B cell (primary cell): Measurements from ENCODE around the gene TMEM43.

Source experiments
- EZH2 ChIP-seq: IDR thresholded peaks from 2 replicates; pipeline ENCODE4 v1.6.1; 2012; ENCODE audit warnings: borderline replicate concordance, low read depth, mild to moderate bottlenecking, moderate library complexity, low read length; ENCODE audit not compliant: insufficient read depth, poor library complexity, severe bottlenecking
- TF ChIP-seq, protein P1 (sequence below): fragments of 200-600 bp; IDR thresholded peaks from one replicate; pipeline ENCODE4 v1.8.0; 2022; ENCODE audit warnings: antibody characterized with exemption, mild to moderate bottlenecking

DNA sequence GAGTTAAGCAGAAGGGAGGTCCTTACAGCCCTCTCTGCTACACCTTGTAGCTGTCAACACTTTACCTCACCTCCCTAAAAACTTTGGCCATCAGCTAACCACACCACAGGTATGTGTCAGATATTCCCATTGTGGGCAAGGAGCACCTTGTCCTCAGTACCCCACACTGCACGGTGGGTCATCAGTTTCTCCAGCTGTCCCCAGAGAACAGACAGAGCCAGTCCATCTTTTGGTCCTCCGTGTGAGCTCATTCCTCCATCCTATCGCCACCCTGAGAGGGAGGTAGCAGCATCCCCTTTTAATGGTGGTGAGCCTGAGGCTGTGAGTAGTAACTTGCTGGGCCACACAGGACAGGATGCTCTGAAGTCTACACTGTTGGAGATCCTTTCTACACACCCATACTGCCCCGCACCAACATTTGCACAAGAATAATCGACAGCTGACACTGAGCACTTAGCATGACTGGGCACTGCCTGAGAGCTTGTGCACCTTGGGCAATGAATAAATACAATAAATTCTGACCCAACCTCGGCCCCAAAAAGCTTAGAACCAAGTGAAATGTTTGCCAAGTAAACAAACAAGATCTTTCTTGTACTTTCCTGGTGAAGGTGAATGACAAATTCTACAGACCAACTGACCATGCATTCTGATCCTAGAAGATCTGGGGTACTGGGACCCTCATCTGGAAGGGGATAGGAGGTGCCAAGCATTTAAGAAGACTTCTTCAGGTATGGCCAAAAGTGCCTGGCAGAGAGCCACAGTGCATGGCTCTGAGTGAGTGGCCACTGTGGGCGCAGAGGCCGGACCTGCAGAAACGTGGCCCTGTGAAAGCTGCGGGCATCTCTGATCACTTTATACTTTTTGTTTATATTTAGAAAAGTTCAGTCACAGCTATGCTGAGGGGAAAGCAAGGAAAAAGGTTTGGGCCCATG is 7.1 kb upstream of the TMEM43 start:
- TF ChIP-seq, protein P1, sequence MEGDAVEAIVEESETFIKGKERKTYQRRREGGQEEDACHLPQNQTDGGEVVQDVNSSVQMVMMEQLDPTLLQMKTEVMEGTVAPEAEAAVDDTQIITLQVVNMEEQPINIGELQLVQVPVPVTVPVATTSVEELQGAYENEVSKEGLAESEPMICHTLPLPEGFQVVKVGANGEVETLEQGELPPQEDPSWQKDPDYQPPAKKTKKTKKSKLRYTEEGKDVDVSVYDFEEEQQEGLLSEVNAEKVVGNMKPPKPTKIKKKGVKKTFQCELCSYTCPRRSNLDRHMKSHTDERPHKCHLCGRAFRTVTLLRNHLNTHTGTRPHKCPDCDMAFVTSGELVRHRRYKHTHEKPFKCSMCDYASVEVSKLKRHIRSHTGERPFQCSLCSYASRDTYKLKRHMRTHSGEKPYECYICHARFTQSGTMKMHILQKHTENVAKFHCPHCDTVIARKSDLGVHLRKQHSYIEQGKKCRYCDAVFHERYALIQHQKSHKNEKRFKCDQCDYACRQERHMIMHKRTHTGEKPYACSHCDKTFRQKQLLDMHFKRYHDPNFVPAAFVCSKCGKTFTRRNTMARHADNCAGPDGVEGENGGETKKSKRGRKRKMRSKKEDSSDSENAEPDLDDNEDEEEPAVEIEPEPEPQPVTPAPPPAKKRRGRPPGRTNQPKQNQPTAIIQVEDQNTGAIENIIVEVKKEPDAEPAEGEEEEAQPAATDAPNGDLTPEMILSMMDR: no peak
- TF ChIP-seq EZH2: no peak
